Measurements from ENCODE around the gene TXLNB.

DNA sequence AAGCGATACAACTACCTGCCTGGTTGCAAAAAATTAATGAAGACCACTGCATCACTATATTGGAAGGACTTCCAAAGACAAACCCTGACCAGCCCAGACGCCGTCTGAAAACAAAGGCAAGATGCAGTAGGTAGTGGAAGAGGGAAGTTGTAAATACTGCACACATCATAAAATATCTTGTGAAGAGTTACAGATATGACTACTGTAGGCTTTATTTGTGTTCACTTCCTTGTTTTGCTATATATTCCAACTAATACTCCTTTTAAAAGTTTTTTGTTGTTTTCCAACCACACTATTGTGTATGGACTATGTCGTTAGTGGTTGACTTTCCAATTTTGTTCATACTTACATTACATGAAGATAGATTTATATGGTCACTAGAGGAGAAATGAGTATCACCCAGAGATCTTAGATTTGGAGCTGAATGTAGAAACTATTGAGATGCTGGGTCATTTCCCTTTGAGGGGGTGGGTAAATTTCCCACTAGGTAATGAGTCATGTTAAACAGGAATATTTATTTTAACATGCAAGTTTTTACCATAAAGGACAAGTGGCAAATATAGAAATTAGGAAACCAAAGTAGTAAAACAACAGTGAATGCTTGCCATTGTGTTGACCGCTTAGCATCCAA lies 16.6 kb upstream of the TXLNB start:
- TF ChIP-seq, protein P1, sequence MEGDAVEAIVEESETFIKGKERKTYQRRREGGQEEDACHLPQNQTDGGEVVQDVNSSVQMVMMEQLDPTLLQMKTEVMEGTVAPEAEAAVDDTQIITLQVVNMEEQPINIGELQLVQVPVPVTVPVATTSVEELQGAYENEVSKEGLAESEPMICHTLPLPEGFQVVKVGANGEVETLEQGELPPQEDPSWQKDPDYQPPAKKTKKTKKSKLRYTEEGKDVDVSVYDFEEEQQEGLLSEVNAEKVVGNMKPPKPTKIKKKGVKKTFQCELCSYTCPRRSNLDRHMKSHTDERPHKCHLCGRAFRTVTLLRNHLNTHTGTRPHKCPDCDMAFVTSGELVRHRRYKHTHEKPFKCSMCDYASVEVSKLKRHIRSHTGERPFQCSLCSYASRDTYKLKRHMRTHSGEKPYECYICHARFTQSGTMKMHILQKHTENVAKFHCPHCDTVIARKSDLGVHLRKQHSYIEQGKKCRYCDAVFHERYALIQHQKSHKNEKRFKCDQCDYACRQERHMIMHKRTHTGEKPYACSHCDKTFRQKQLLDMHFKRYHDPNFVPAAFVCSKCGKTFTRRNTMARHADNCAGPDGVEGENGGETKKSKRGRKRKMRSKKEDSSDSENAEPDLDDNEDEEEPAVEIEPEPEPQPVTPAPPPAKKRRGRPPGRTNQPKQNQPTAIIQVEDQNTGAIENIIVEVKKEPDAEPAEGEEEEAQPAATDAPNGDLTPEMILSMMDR (IDR thresholded peaks at IDR 0.05): no peak
- TF ChIP-seq EZH2 (IDR thresholded peaks at IDR 0.05; ENCODE audit: borderline replicate concordance, insufficient read depth, low read depth, low read length, poor library complexity, severe bottlenecking): no peak

Data from B cell (primary cell).